H9 (cell line): ENCODE results near the gene MAP3K5. TPM values are rescaled to one million over a fixed set of nuclear protein-coding genes. Genes with fewer than 3 reads are reported as not detected.

ENCODE experiments used
- DNase-seq: peaks from one replicate; pipeline ENCODE4 v3.0.0-alpha.2; 2017
- H2AFZ ChIP-seq: one replicate; pipeline ENCODE4 v1.6.1; 2013; ENCODE audit warnings: mild to moderate bottlenecking, low read length, control low read depth, moderate library complexity
- H2AK5ac ChIP-seq: 2 replicates; pipeline ENCODE4 v1.6.1; 2013; ENCODE audit warnings: low read length, control low read depth, mixed read lengths; ENCODE audit not compliant: insufficient read length
- H2BK120ac ChIP-seq: one replicate; pipeline ENCODE4 v1.6.1; 2013; ENCODE audit warnings: low read depth, mild to moderate bottlenecking, low read length, control low read depth, inconsistent platforms; ENCODE audit not compliant: poor library complexity, severe bottlenecking
- H2BK12ac ChIP-seq: 2 replicates; pipeline ENCODE4 v1.6.1; 2013; ENCODE audit warnings: low read length, control low read depth, mixed read lengths, low read depth; ENCODE audit not compliant: insufficient read length
- H2BK15ac ChIP-seq: 2 replicates; pipeline ENCODE4 v1.6.1; 2013; ENCODE audit warnings: low read depth, low read length, control low read depth
- H2BK20ac ChIP-seq: one replicate; pipeline ENCODE4 v1.6.1; 2013; ENCODE audit warnings: low read depth, mild to moderate bottlenecking, low read length, control low read depth, inconsistent platforms; ENCODE audit not compliant: poor library complexity, severe bottlenecking
- H2BK5ac ChIP-seq: 2 replicates; pipeline ENCODE4 v1.6.1; 2013; ENCODE audit warnings: low read length, control low read depth, mixed read lengths; ENCODE audit not compliant: insufficient read length
- H3K14ac ChIP-seq: 2 replicates; pipeline ENCODE4 v1.6.1; 2013; ENCODE audit warnings: low read length, control low read depth; ENCODE audit not compliant: insufficient read depth
- H3K18ac ChIP-seq: 2 replicates; pipeline ENCODE4 v1.6.1; 2013; ENCODE audit warnings: low read depth, mild to moderate bottlenecking, mixed read lengths, low read length, control low read depth; ENCODE audit not compliant: insufficient read length
- H3K23ac ChIP-seq: 2 replicates; pipeline ENCODE4 v1.6.1; 2013; ENCODE audit warnings: low read length, control low read depth, mixed read lengths, low read depth; ENCODE audit not compliant: insufficient read length
- H3K23me2 ChIP-seq: 2 replicates; pipeline ENCODE4 v1.6.1; 2013; ENCODE audit warnings: low read depth, mild to moderate bottlenecking, mixed read lengths, low read length, control low read depth; ENCODE audit not compliant: insufficient read length, poor library complexity, severe bottlenecking
- H3K27ac ChIP-seq: 2 replicates; pipeline ENCODE4 v1.5.1; 2013; ENCODE audit warnings: low read length, control low read depth, mixed read lengths, low read depth; ENCODE audit not compliant: insufficient read length
- H3K27me3 ChIP-seq: 2 replicates; pipeline ENCODE4 v1.6.1; 2013; ENCODE audit warnings: low read length, control low read depth, inconsistent platforms; ENCODE audit not compliant: insufficient read depth
- H3K4ac ChIP-seq: 2 replicates; pipeline ENCODE4 v1.6.1; 2013; ENCODE audit warnings: low read depth, mild to moderate bottlenecking, control low read depth, inconsistent platforms, low read length, moderate library complexity
- H3K4me1 ChIP-seq: 2 replicates; pipeline ENCODE4 v1.6.1; 2013; ENCODE audit warnings: low read length, control low read depth, inconsistent platforms; ENCODE audit not compliant: insufficient read depth
- H3K4me2 ChIP-seq: 2 replicates; pipeline ENCODE4 v1.6.1; 2013; ENCODE audit warnings: low read length, control low read depth, mixed read lengths; ENCODE audit not compliant: insufficient read length, insufficient read depth
- H3K56ac ChIP-seq: 2 replicates; pipeline ENCODE4 v1.6.1; 2013; ENCODE audit warnings: low read depth, mild to moderate bottlenecking, mixed read lengths, low read length, control low read depth; ENCODE audit not compliant: insufficient read length
- H3K79me1 ChIP-seq: 2 replicates; pipeline ENCODE4 v1.6.1; 2013; ENCODE audit warnings: low read depth, mild to moderate bottlenecking, moderate library complexity, low read length, control low read depth, inconsistent platforms; ENCODE audit not compliant: insufficient read depth, poor library complexity, severe bottlenecking
- H3K79me2 ChIP-seq: 2 replicates; pipeline ENCODE4 v1.6.1; 2013; ENCODE audit warnings: low read length, control low read depth, inconsistent platforms; ENCODE audit not compliant: insufficient read depth
- H3K9ac ChIP-seq: 2 replicates; pipeline ENCODE4 v1.6.1; 2013; ENCODE audit warnings: low read length, control low read depth, mixed read lengths; ENCODE audit not compliant: insufficient read length; ENCODE audit errors: extremely low read depth
- H3K9me3 ChIP-seq: one replicate; pipeline ENCODE4 v1.6.1; 2013; ENCODE audit warnings: low read depth, low read length, inconsistent platforms; ENCODE audit not compliant: control insufficient read depth
- H3T11ph ChIP-seq: one replicate; pipeline ENCODE4 v1.6.1; 2013; ENCODE audit warnings: mild to moderate bottlenecking, low read length, control low read depth, inconsistent platforms
- H4K20me1 ChIP-seq: one replicate; pipeline ENCODE4 v1.6.1; 2013; ENCODE audit not compliant: control insufficient read depth, insufficient read length, insufficient read depth
- H4K5ac ChIP-seq: 2 replicates; pipeline ENCODE4 v1.6.1; 2013; ENCODE audit warnings: low read depth, mild to moderate bottlenecking, mixed read lengths, low read length, control low read depth; ENCODE audit not compliant: insufficient read length
- H4K8ac ChIP-seq: replicated peaks from 2 replicates; pipeline ENCODE4 v1.6.1; 2013; ENCODE audit warnings: low read length, control low read depth, mixed read lengths, low read depth; ENCODE audit not compliant: insufficient read length
- H4K91ac ChIP-seq: 2 replicates; pipeline ENCODE4 v1.6.1; 2013; ENCODE audit warnings: low read depth, mild to moderate bottlenecking, moderate library complexity, mixed read lengths, low read length, control low read depth; ENCODE audit not compliant: insufficient read length
- H3K27ac Mint-ChIP-seq, 3 experiments: 2 replicates in 2 of 3; 3 replicates in 1 of 3; pipeline ENCODE4 v1.8.0; 2020 to 2021; ENCODE audit warnings: mixed read lengths in 3 of 3, mild to moderate bottlenecking in 1 of 3, moderate library complexity in 1 of 3
- H3K27me3 Mint-ChIP-seq: 2 replicates; pipeline ENCODE4 v1.8.0; 2021; ENCODE audit warnings: low read depth, mild to moderate bottlenecking, moderate library complexity, mixed read lengths
- H3K36me3 Mint-ChIP-seq, 3 experiments: 2 replicates in 2 of 3; 3 replicates in 1 of 3; pipeline ENCODE4 v1.8.0; 2020 to 2021; ENCODE audit warnings: low read depth in 3 of 3, mixed read lengths in 3 of 3; ENCODE audit not compliant: insufficient read depth in 1 of 3
- H3K4me1 Mint-ChIP-seq, 2 experiments: 2 replicates each; pipeline ENCODE4 v1.8.0; 2020; ENCODE audit warnings: mixed read lengths in 2 of 2
- H3K4me3 Mint-ChIP-seq, 2 experiments: 2 replicates in 1 of 2; 3 replicates in 1 of 2; pipeline ENCODE4 v1.8.0; 2020 to 2021; ENCODE audit warnings: mild to moderate bottlenecking in 2 of 2, mixed read lengths in 2 of 2, moderate library complexity in 1 of 2
- H3K9me3 Mint-ChIP-seq, 2 experiments: 2 replicates in 1 of 2; 3 replicates in 1 of 2; pipeline ENCODE4 v1.8.0; 2020; ENCODE audit warnings: mild to moderate bottlenecking in 2 of 2, mixed read lengths in 2 of 2, moderate library complexity in 1 of 2
- WGBS: extraction: QIAGEN DNeasy Blood & Tissue Kit; methylation state at CpG from one replicate; pipeline ENCODE4 v1.1.7; 2013; ENCODE audit warnings: missing lambda C conversion rate, low lambda C conversion rate, mixed read lengths; ENCODE audit not compliant: insufficient read length; ENCODE audit errors: extremely low coverage; 5-methylcytosine and 5-hydroxymethylcytosine counted together
- total RNA-seq: library from RNA; stranded (reverse); gene quantifications from 2 replicates; pipeline ENCODE4 v1.2.1, GENCODE V29; 2021
- TF ChIP-seq, protein P1 (sequence below): fragments of 200-600 bp; sonication (generic); conservative IDR thresholded peaks from 3 replicates; pipeline ENCODE4 v1.8.0; 2021; ENCODE audit warnings: antibody characterized with exemption, mild to moderate bottlenecking

MAP3K5 gene
- total RNA-seq, 1 experiment from 2014 or later: 1.6 TPM

- no peak overlapping the region for H2AFZ ChIP-seq
- WGBS: no CpG with 5 or more reads among the region's 1 CpG
- H3K9me3 Mint-ChIP-seq: no peaks in the 10 kb centered on the region
These were observed 228.1 kb downstream of the MAP3K5 start for GRCh38 chr6:136564180-136564579.

More at GRCh38 chr6:136564180-136564579, 228.1 kb downstream of the MAP3K5 start:
- H3K23me2 ChIP-seq: no peaks in the 10 kb centered on the region
- H2BK15ac ChIP-seq: no peak overlapping the region
- H3K4me2 ChIP-seq: no peak overlapping the region
- TF ChIP-seq, protein P1, sequence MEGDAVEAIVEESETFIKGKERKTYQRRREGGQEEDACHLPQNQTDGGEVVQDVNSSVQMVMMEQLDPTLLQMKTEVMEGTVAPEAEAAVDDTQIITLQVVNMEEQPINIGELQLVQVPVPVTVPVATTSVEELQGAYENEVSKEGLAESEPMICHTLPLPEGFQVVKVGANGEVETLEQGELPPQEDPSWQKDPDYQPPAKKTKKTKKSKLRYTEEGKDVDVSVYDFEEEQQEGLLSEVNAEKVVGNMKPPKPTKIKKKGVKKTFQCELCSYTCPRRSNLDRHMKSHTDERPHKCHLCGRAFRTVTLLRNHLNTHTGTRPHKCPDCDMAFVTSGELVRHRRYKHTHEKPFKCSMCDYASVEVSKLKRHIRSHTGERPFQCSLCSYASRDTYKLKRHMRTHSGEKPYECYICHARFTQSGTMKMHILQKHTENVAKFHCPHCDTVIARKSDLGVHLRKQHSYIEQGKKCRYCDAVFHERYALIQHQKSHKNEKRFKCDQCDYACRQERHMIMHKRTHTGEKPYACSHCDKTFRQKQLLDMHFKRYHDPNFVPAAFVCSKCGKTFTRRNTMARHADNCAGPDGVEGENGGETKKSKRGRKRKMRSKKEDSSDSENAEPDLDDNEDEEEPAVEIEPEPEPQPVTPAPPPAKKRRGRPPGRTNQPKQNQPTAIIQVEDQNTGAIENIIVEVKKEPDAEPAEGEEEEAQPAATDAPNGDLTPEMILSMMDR: no peak
- no peaks in the 10 kb centered on the region for H4K20me1 ChIP-seq
- no peak overlapping the region for H4K8ac ChIP-seq
- H3K4ac ChIP-seq: no peak overlapping the region
- no peak overlapping the region for H2BK5ac ChIP-seq
- no peaks in the 10 kb centered on the region for H3K4me1 ChIP-seq
- H3T11ph ChIP-seq: no peak overlapping the region
- no peak overlapping the region for H2AK5ac ChIP-seq
- no peaks in the 10 kb centered on the region for H3K79me1 ChIP-seq
- no peaks in the 10 kb centered on the region for H3K79me2 ChIP-seq
- no peak overlapping the region for H4K5ac ChIP-seq
- H2BK12ac ChIP-seq: no peak overlapping the region
- Mint-ChIP-seq H3K27me3 (no peaks in the 10 kb centered on the region), H3K4me3 (no peak overlapping the region), H3K36me3 (no peaks in the 10 kb centered on the region), H3K4me1 (peaks cover 4% of the 10 kb centered on the region in 2 experiments), H3K27ac (no peak overlapping the region)
- H3K14ac ChIP-seq: no peak overlapping the region
- H3K18ac ChIP-seq: no peak overlapping the region
- no peak overlapping the region for H2BK120ac ChIP-seq
- no peak overlapping the region for H2BK20ac ChIP-seq
- H3K23ac ChIP-seq: no peak overlapping the region
- H3K9me3 ChIP-seq: no peaks in the 10 kb centered on the region
- H3K27me3 ChIP-seq: no peaks in the 10 kb centered on the region
- DNase-seq: no peak
- H3K56ac ChIP-seq: no peak overlapping the region
- H4K91ac ChIP-seq: no peak overlapping the region
- H3K9ac ChIP-seq: no peak overlapping the region
- H3K27ac ChIP-seq: no peak overlapping the region
